A204.1 (cell line): ENCODE measurements around the gene CRIP1.

Experiments
- FAIRE-seq: peaks from 2 replicates; lab custom pipeline; 2012; peaks lifted over from hg19 to GRCh38; lab: Jason Lieb, UNC

The CRIP1 gene

GRCh38 chr14:105480807-105481801 lies 5.6 kb upstream of the CRIP1 start:
- FAIRE-seq, result peak; percentile 16

- FAIRE-seq, result no peak
These were observed 4.7 kb upstream of the CRIP1 start for GRCh38 chr14:105481886-105482457.

GRCh38 chr14:105482486-105483110 lies 4.1 kb upstream of the CRIP1 start:
- FAIRE-seq, result no peak

- no peak for FAIRE-seq
These were observed 3.2 kb upstream of the CRIP1 start for GRCh38 chr14:105483300-105484068.

DNA sequence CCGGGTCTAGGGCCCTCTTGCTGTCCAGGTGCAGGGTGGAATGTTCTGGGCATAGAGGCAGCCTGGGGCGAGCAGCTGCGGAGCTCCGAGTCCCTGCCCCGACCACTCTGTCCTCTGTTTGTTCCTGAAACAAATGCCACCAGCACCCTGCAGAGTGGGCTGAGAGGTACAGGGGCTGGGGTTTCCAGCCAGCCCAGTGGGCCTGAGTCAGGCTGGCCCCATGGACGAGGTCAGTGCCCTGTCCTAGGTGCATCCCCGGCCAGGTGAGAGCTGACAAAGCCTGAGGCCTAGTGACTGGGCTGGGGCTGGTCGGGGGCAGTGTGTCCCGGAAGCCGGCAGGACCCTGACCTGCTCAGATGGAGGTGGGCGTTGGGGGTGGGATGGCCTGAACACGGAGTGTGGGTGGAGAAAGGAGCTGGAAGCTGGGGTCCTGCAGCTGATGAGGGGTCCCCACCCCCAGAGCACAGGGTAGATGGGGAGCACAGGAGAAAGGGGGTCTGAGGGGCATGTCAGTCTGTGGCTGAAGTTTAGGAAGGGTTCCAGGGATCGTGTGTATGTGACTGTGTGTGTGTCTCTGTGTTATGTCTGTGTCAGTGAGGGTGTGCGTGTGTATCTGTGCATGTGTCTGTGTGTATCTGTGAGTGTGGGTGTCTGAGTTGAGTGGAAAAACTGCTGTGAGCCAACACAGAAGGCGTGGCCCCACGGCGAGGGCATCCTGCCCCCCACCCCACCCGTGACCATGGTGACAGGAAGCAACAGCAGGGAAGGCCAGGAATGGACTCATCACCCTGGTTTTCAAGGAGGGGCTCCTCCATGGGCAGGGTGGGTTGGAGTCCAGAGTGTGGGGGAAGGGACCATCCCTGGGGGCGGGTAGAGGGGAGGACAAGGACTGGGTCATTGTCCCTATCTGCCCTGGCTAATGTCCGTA lies 2.4 kb upstream of the CRIP1 start:
- no peak for FAIRE-seq

- no peak for FAIRE-seq
These were observed 1.7 kb upstream of the CRIP1 start for GRCh38 chr14:105484997-105485393.

GRCh38 chr14:105485739-105486162 lies 935 bp upstream of the CRIP1 start:
- no peak for FAIRE-seq

- FAIRE-seq, result no peak
These were observed 325 bp downstream of the CRIP1 start for GRCh38 chr14:105486974-105487448.

- FAIRE-seq, result no peak
These were observed 831 bp downstream of the CRIP1 start for GRCh38 chr14:105487449-105487985.

GRCh38 chr14:105487986-105488777 lies 1.5 kb downstream of the CRIP1 start:
- no peak for FAIRE-seq

- FAIRE-seq, result no peak
These were observed 2.3 kb downstream of the CRIP1 start for GRCh38 chr14:105488781-105489541.

- no peak for FAIRE-seq
These were observed 3.0 kb downstream of the CRIP1 start for GRCh38 chr14:105489542-105490266.

GRCh38 chr14:105490267-105490571 lies 3.5 kb downstream of the CRIP1 start:
- FAIRE-seq, result no peak

- FAIRE-seq, result peak; percentile 99
These were observed 4.1 kb downstream of the CRIP1 start, which contains the start of gene TEDC1 for GRCh38 chr14:105490572-105491365. TEDC1 (plus strand) TSS chr14:105491246; CDS start chr14:105491376, 130 bp downstream.

- no peak for FAIRE-seq
These were observed 4.8 kb downstream of the CRIP1 start for GRCh38 chr14:105491366-105491973.

DNA sequence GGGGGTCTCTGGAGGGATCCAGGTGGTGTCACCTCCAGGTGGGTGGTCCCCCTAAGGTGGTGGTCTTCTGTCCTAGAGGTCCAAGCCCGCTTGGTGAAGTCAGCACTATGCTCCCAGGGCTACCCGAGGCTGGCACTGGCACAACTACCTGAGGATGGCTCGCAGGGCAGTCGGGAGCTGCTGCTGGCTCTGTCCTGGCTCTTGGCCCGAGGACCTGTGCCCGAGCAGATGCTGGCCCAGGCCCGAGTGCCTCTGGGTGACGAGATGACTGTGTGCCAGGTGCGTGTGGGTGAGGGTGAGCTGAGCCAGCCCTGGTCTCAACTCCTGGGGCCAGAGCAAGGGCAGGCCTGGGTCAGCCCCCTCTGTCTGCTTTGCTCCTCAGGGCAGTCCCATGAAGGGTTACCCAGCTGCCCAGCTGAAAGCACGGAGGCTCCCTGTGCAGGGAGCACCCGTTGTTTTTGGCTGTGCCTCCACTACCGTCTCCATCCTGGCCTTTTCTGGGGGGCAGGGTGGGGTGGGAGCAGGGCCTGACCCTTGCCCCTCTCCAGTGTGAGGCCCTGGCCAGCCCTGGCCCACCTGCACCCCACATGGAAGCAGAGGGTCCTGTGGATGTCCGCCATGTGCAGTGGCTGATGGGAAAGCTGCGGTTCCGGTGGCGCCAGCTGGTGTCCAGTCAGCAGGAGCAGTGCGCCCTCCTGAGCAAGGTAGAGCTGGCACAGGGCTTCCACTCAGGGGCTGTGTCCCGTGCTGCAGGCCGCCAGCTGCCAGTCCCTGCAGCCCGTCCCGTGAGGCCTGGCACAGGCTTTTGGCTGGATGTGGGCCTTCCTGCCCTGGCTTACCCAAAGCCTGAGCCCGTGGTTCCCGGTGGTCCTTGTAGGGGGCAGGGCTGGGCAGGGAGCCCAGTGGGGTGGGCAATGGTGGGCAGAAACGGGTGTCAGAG lies 5.6 kb downstream of the CRIP1 start:
- no peak for FAIRE-seq
